Calu3 (cell line): ENCODE results near the gene CIAO2B. TPM values are rescaled to one million over a fixed set of nuclear protein-coding genes. Genes with fewer than 3 reads are reported as not detected.
A peak's percentile ranks its signal among the peaks of the same experiment; 100 is the strongest.

ENCODE experiments used
- BruUV-seq: library from RNA; stranded (reverse); fragments of 400-500 nt; replicated peaks from 2 replicates; lab custom pipeline; 2021; lab: Mats Ljungman, UMichigan
- CTCF ChIA-PET: fragments of 300-600 bp; sonication (Branson Sonifier 250); formaldehyde crosslinking; loops from one replicate; lab custom pipeline; 2022; ENCODE audit warnings: antibody characterized with exemption; lab: Charles Lee
- DNase-seq: peaks from one replicate; pipeline ENCODE4 v3.0.0; 2022
- H3K27ac Mint-ChIP-seq: one replicate; pipeline ENCODE4 v1.8.0; 2022; ENCODE audit warnings: mixed read lengths; ENCODE audit not compliant: unreplicated experiment
- H3K27me3 Mint-ChIP-seq: one replicate; pipeline ENCODE4 v1.8.0; 2022; ENCODE audit warnings: mixed read lengths; ENCODE audit not compliant: unreplicated experiment
- H3K36me3 Mint-ChIP-seq: one replicate; pipeline ENCODE4 v1.8.0; 2022; ENCODE audit warnings: mild to moderate bottlenecking, moderate library complexity, mixed read lengths; ENCODE audit not compliant: insufficient read depth, unreplicated experiment
- H3K4me1 Mint-ChIP-seq: one replicate; pipeline ENCODE4 v1.8.0; 2022; ENCODE audit warnings: mild to moderate bottlenecking, low read depth, mixed read lengths; ENCODE audit not compliant: unreplicated experiment
- H3K4me3 Mint-ChIP-seq: one replicate; pipeline ENCODE4 v1.8.0; 2022; ENCODE audit warnings: mild to moderate bottlenecking, low read depth, moderate library complexity, mixed read lengths; ENCODE audit not compliant: unreplicated experiment
- H3K9me3 Mint-ChIP-seq: one replicate; pipeline ENCODE4 v1.8.0; 2022; ENCODE audit warnings: low read depth, mixed read lengths; ENCODE audit not compliant: unreplicated experiment
- CTCF ChIP-seq: fragments of 200-600 bp; IDR thresholded peaks from one replicate; pipeline ENCODE4 v1.8.0; 2022; ENCODE audit warnings: antibody characterized with exemption; ENCODE audit not compliant: unreplicated experiment
- intact Hi-C: fragments of 100-400 bp; cut with micrococcal nuclease; formaldehyde crosslinking; loops from one replicate; pipeline ENCODE4 v1.10.0; 2022; ENCODE audit not compliant: unreplicated experiment
- total RNA-seq: library from RNA; stranded (reverse); gene quantifications from 2 replicates; pipeline ENCODE4 v1.2.3, GENCODE V29; 2022

The CIAO2B gene
- total RNA-seq, 1 experiment from 2014 or later: 121 TPM

- no peaks in the 10 kb centered on the region for H3K27me3 Mint-ChIP-seq
- H3K4me3 Mint-ChIP-seq: peak overlapping the region; percentile 92
- H3K9me3 Mint-ChIP-seq: no peaks in the 10 kb centered on the region
- H3K27ac Mint-ChIP-seq: peak overlapping the region; percentile 74
- H3K4me1 Mint-ChIP-seq: peaks cover 55% of the 10 kb centered on the region
- H3K36me3 Mint-ChIP-seq: peaks cover 52% of the 10 kb centered on the region
- no peak for TF ChIP-seq CTCF
- intact Hi-C loops: no loop called here
- DNase-seq: no peak
- TSS peak; percentile 75 for BruUV-seq
- CTCF ChIA-PET: no interaction called here
These were observed 445 bp downstream of the CIAO2B start for GRCh38 chr16:66933776-66934137.

DNA sequence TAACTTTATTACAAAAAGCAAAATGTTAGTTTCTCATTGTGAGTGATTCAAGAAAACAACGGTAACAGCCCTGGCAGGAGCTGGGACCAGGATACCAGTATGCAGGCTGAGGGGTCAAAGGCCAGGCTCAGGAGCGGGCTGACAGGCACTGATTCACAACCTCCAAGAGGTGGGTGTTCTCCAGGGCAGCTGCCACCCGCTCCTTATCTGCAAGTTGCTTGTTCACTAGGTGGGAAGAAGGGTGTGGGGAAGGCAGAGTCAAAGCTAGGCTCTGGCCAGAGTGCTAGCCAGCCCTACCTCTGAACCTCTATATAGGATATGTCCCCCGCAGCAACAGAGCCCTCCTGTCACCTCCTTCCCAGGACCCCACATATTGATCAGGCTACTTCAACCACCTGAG lies 2.1 kb downstream of the CIAO2B start:
- intact Hi-C loops: no loop called here
- Mint-ChIP-seq H3K4me3 (no peak overlapping the region), H3K4me1 (peaks cover 71% of the 10 kb centered on the region), H3K27me3 (no peaks in the 10 kb centered on the region), H3K27ac (no peak overlapping the region), H3K9me3 (no peaks in the 10 kb centered on the region), H3K36me3 (peaks cover 54% of the 10 kb centered on the region)
- no peak for TF ChIP-seq CTCF
- CTCF ChIA-PET: no interaction called here
- no peak for DNase-seq
- no TSS peak for BruUV-seq

DNA sequence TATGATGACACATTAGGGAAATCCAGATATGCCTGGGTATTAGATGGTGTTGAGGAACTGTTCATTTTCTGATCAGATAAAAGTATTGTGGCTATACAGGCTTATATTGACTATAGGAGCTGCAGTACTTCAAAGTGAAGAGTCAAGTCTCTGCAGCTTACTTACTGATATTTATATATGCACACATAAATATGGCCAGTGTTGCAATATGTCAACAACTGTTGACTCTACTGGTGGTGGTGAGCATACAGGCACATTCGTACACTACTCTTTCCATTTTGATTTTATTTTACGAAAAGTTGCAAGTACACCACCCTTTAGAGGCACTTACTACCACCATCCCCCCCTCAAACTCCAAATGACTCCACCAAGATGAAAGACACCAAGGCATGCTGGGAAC lies 2.5 kb downstream of the CIAO2B start:
- H3K4me1 Mint-ChIP-seq: peaks cover 72% of the 10 kb centered on the region
- H3K27ac Mint-ChIP-seq: no peak overlapping the region
- intact Hi-C loops: no loop called here
- H3K4me3 Mint-ChIP-seq: no peak overlapping the region
- no peak for TF ChIP-seq CTCF
- no peaks in the 10 kb centered on the region for H3K27me3 Mint-ChIP-seq
- H3K9me3 Mint-ChIP-seq: no peaks in the 10 kb centered on the region
- CTCF ChIA-PET: no interaction called here
- H3K36me3 Mint-ChIP-seq: peaks cover 57% of the 10 kb centered on the region
- BruUV-seq: no TSS peak
- no peak for DNase-seq

- intact Hi-C loops: no loop called here
- peaks cover 12% of the 10 kb centered on the region for H3K27me3 Mint-ChIP-seq
- peaks cover 52% of the 10 kb centered on the region for H3K36me3 Mint-ChIP-seq
- TF ChIP-seq CTCF: no peak
- no peaks in the 10 kb centered on the region for H3K9me3 Mint-ChIP-seq
- peaks cover 67% of the 10 kb centered on the region for H3K4me1 Mint-ChIP-seq
- no TSS peak for BruUV-seq
- DNase-seq: peak; percentile 84
- CTCF ChIA-PET: interaction anchor here (0.5 to 0.6 kb wide), 3 partner anchors 28 to 111 kb away, joined by 4 to 5 read pairs (median 5); no protein-coding TSS in a partner anchor
- H3K27ac Mint-ChIP-seq: peak overlapping the region; percentile 13
- H3K4me3 Mint-ChIP-seq: no peak overlapping the region
These were observed 4.0 kb downstream of the CIAO2B start for GRCh38 chr16:66930189-66930588.
